GM19238 (cell line): ENCODE data around the gene RABGAP1.
"Not testable (repeated sequence)": the region's sequence is repeated elsewhere in the genome, so short reads cannot be mapped to it uniquely, and the experiment has no call there.

Experiments used
- DNase-seq: peaks from one replicate; pipeline ENCODE4 v3.0.0; 2011; ENCODE audit warnings: low spot score; ENCODE audit not compliant: insufficient read length

Gene RABGAP1

GRCh38 chr9:122940749-122941581 is at the start of gene RABGAP1:
Gene RABGAP1 (plus strand): TSS chr9:122941020. CDS start chr9:122957060, 16,040 bp downstream.
- peak; percentile 91 for DNase-seq

GRCh38 chr9:122897969-122898368 is 42.9 kb upstream of the RABGAP1 start:
- DNase-seq: no peak

GRCh38 chr9:122900791-122901190 is 40.0 kb upstream of the RABGAP1 start:
- no peak for DNase-seq

- DNase-seq: no peak
Measured at GRCh38 chr9:122904466-122904822, 36.4 kb upstream of the RABGAP1 start.

- DNase-seq: peak; percentile 77
Measured at GRCh38 chr9:122904823-122905710, 35.8 kb upstream of the RABGAP1 start, which contains the start of gene RC3H2. Gene RC3H2 (minus strand): TSS chr9:122905359. CDS start chr9:122897509, 7,850 bp downstream.

GRCh38 chr9:122906122-122906521 is 34.7 kb upstream of the RABGAP1 start:
- DNase-seq: not testable (repeated sequence)

GRCh38 chr9:122912671-122912963 is 28.2 kb upstream of the RABGAP1 start:
- no peak for DNase-seq

GRCh38 chr9:122912964-122913673 is 27.7 kb upstream of the RABGAP1 start, which contains the start of gene ZBTB6:
Gene ZBTB6 (minus strand): TSS chr9:122913323. CDS start chr9:122912072, 1,251 bp downstream.
- DNase-seq: peak; percentile 71

- no peak for DNase-seq
Measured at GRCh38 chr9:122918310-122918709, 22.5 kb upstream of the RABGAP1 start.

- DNase-seq: no peak
Measured at GRCh38 chr9:122922713-122923112, 18.1 kb upstream of the RABGAP1 start.

- no peak for DNase-seq
Measured at GRCh38 chr9:122923947-122924346, 16.9 kb upstream of the RABGAP1 start.

GRCh38 chr9:122929796-122930354 is 10.9 kb upstream of the RABGAP1 start:
- DNase-seq: no peak

GRCh38 chr9:122930541-122931225 is 10.1 kb upstream of the RABGAP1 start:
- no peak for DNase-seq

- DNase-seq: peak; percentile 90
Measured at GRCh38 chr9:122931226-122932121, 9.3 kb upstream of the RABGAP1 start, which contains the start of gene ZBTB26. Gene ZBTB26 (minus strand): TSS chr9:122931512. CDS start chr9:122919934, 11,578 bp downstream.

GRCh38 chr9:122936464-122936863 is 4.4 kb upstream of the RABGAP1 start:
- no peak for DNase-seq

GRCh38 chr9:122936883-122937282 is 3.9 kb upstream of the RABGAP1 start:
- no peak for DNase-seq

- no peak for DNase-seq
Measured at GRCh38 chr9:122939601-122940000, 1.2 kb upstream of the RABGAP1 start.

GRCh38 chr9:122940454-122940748 is 419 bp upstream of the RABGAP1 start:
- no peak for DNase-seq

GRCh38 chr9:122941582-122942234 is 888 bp downstream of the RABGAP1 start:
- no peak for DNase-seq
